ENCODE measurements around the gene RGL1.

- TF ChIP-seq POLR2A (IDR thresholded peaks at IDR 0.05) (no peak), CTCF (IDR thresholded peaks at IDR 0.05) (no peak)
These were observed 106.4 kb downstream of the RGL1 start for GRCh38 chr1:183911285-183911684.

Data from lower leg skin (tissue), 3 donors.